Spinal cord (tissue), 10 donors: ENCODE data around the gene LYZL1. TPM values are rescaled to one million over a fixed set of nuclear protein-coding genes. Genes with fewer than 3 reads are reported as not detected.
"Not testable (repeated sequence)": the region's sequence is repeated elsewhere in the genome, so short reads cannot be mapped to it uniquely, and the experiment has no call there.

Source experiments
- DNase-seq, 6 donors: peaks; one replicate each; pipeline versions ENCODE4 v3.0.0 to v3.0.0-alpha.2; 2013 to 2015; ENCODE audit warnings: low spot score in 6 of 6, low read depth in 4 of 6
- H3K27ac ChIP-seq: one replicate; pipeline ENCODE4 v1.5.1; 2013; ENCODE audit warnings: low read depth, low read length, control low read depth
- H3K27me3 ChIP-seq: one replicate; pipeline ENCODE4 v1.6.1; 2013; ENCODE audit warnings: low read length; ENCODE audit not compliant: control insufficient read depth, insufficient read depth
- H3K36me3 ChIP-seq: one replicate; pipeline ENCODE4 v1.6.1; 2013; ENCODE audit warnings: low read length; ENCODE audit not compliant: control insufficient read depth, insufficient read depth
- H3K4me1 ChIP-seq: one replicate; pipeline ENCODE4 v1.6.1; 2013; ENCODE audit warnings: low read length; ENCODE audit not compliant: control insufficient read depth, insufficient read depth
- H3K4me3 ChIP-seq: one replicate; pipeline ENCODE4 v1.5.1; 2013; ENCODE audit warnings: low read depth, low read length, control low read depth
- H3K9me3 ChIP-seq: one replicate; pipeline ENCODE4 v1.6.1; 2013; ENCODE audit warnings: low read length; ENCODE audit not compliant: control insufficient read depth, insufficient read depth
- WGBS: methylation state at CpG from one replicate; pipeline ENCODE4 v1.1.5; 2013; ENCODE audit warnings: missing lambda C conversion rate; ENCODE audit not compliant: insufficient coverage; 5-methylcytosine and 5-hydroxymethylcytosine counted together
- polyA plus RNA-seq, 2 donors: library from polyadenylated mRNA; unstranded; fragments of 120-200 nt; gene quantifications; one replicate each; pipeline ENCODE4 v1.2.1, GENCODE V29; 2013; ENCODE audit not compliant: insufficient read length in 2 of 2
- total RNA-seq, 2 donors: library from RNA; depleted of rRNA in 1 of 2; stranded (reverse); fragments of 120-200 nt in 1 of 2; fragments of >200 nt in 1 of 2; gene quantifications; one replicate each; pipeline versions ENCODE4 v1.2.3 to v1.2.4, GENCODE V29; 2013 to 2014
- donor health status: healthy.

Gene LYZL1
- total and polyA plus RNA-seq, 4 donors, result not detected

GRCh38 chr10:29297678-29298077 lies 8.8 kb downstream of the LYZL1 start:
- H3K9me3 ChIP-seq, result peaks cover 17% of the 10 kb centered on the region

GRCh38 chr10:29301359-29301910 lies 12.6 kb downstream of the LYZL1 start:
- 100% methylated on average over 1 of the region's 1 CpG for WGBS

More at GRCh38 chr10:29297678-29298077, 8.8 kb downstream of the LYZL1 start:
- H3K36me3 ChIP-seq, result no peaks in the 10 kb centered on the region
- no peak overlapping the region for H3K4me3 ChIP-seq
- H3K27me3 ChIP-seq, result no peaks in the 10 kb centered on the region
- no peak overlapping the region for H3K27ac ChIP-seq
- WGBS, result no CpG with 5 or more reads among the region's 1 CpG
- H3K4me1 ChIP-seq, result no peaks in the 10 kb centered on the region
- DNase-seq, result no peak

DNA sequence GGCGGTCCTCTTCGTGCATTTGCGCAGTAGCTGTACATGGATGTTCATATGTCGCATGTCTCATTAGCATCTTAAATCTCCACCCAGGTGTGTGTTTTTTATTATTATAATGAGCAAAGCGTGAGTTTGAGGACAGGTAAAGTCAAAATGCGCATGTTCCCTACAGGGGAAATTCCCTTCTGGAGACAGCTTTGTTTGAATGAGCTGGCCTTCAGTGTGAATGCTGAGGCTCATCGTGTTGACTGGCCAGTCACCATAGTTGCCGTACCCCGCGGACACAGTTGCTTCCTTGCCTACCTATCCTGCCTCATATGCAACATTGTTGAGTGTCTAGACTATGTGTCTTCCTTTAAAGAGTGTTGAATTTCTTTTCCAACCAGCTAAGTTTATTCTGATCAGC lies 13.6 kb downstream of the LYZL1 start:
- no peaks in the 10 kb centered on the region for H3K36me3 ChIP-seq
- no peak overlapping the region for H3K4me3 ChIP-seq
- H3K9me3 ChIP-seq, result peaks cover 14% of the 10 kb centered on the region
- H3K27ac ChIP-seq, result no peak overlapping the region
- no peak for DNase-seq
- peaks cover 4% of the 10 kb centered on the region for H3K27me3 ChIP-seq
- H3K4me1 ChIP-seq, result no peaks in the 10 kb centered on the region
- WGBS, result 89% methylated on average over 3 of the region's 10 CpGs

More at GRCh38 chr10:29301359-29301910, 12.6 kb downstream of the LYZL1 start:
- H3K4me3 ChIP-seq, result no peak overlapping the region
- no peak for DNase-seq
- H3K36me3 ChIP-seq, result no peaks in the 10 kb centered on the region
- peaks cover 4% of the 10 kb centered on the region for H3K27me3 ChIP-seq
- H3K27ac ChIP-seq, result no peak overlapping the region
- peaks cover 16% of the 10 kb centered on the region for H3K9me3 ChIP-seq
- H3K4me1 ChIP-seq, result no peaks in the 10 kb centered on the region

GRCh38 chr10:29304264-29304994 lies 15.6 kb downstream of the LYZL1 start:
- H3K36me3 ChIP-seq, result no peaks in the 10 kb centered on the region
- no peak overlapping the region for H3K27ac ChIP-seq
- H3K27me3 ChIP-seq, result peaks cover 4% of the 10 kb centered on the region
- DNase-seq, result peak; percentile 79 to 97 (median 86)
- 21% methylated on average over 3 of the region's 6 CpGs for WGBS
- H3K4me1 ChIP-seq, result no peaks in the 10 kb centered on the region
- H3K4me3 ChIP-seq, result no peak overlapping the region
- H3K9me3 ChIP-seq, result peaks cover 10% of the 10 kb centered on the region

- no peaks in the 10 kb centered on the region for H3K4me1 ChIP-seq
- H3K36me3 ChIP-seq, result no peaks in the 10 kb centered on the region
- DNase-seq, result no peak
- peaks cover 6% of the 10 kb centered on the region for H3K27me3 ChIP-seq
- no peak overlapping the region for H3K27ac ChIP-seq
- no peak overlapping the region for H3K4me3 ChIP-seq
- WGBS, result no CpG with 5 or more reads among the region's 2 CpGs
- H3K9me3 ChIP-seq, result peaks cover 10% of the 10 kb centered on the region
These were observed 16.1 kb downstream of the LYZL1 start for GRCh38 chr10:29304995-29305335.

DNA sequence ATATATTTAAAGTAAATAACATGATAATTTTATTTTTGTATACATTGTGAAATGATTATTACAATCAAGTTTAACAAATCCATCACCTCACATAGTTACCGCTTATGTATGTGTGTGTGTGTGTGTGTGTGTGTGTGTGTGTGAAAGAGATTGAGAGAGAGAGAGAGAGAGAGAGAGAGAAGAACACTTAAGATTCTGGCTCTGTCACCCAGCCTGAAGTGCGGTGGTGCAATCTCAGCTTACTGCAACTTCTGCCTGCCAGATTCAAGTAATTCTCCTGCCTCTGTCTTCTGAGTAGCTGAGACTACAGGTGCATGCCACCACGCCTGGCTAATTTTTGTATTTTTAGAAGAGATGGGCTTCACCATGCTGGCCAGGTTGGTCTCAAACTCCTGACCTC lies 17.8 kb downstream of the LYZL1 start:
- Histone ChIP-seq H3K36me3 (no peaks in the 10 kb centered on the region), H3K9me3 (peaks cover 6% of the 10 kb centered on the region), H3K4me3 (no peak overlapping the region), H3K4me1 (no peaks in the 10 kb centered on the region), H3K27ac (no peak overlapping the region), H3K27me3 (peaks cover 6% of the 10 kb centered on the region)
- no peak for DNase-seq
- WGBS, result 86% methylated on average over 2 of the region's 3 CpGs

DNA sequence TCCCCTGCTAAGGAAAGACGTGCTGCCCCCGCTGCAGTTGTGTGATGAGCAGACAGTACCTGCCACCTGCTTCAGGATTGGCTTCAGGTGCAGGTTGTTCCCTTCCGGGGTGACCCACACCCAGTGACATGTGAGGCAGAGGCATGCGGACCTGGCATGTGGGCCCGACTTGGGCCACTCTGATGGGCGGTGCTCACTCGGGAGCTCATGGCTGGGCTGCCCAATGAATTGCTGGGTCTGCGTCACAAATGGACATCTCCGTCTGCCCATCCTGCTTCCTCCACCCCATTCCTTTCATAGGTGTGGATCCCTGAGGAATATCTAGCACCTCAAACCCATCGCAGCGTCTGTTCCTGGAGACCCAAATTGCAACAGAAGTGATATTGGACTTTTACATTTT lies 19.3 kb downstream of the LYZL1 start:
- WGBS, result 83% methylated on average over 9 of the region's 11 CpGs
- H3K36me3 ChIP-seq, DNase-seq, H3K27me3 ChIP-seq, H3K9me3 ChIP-seq, H3K4me1 ChIP-seq, H3K27ac ChIP-seq, H3K4me3 ChIP-seq: not testable (repeated sequence)

DNA sequence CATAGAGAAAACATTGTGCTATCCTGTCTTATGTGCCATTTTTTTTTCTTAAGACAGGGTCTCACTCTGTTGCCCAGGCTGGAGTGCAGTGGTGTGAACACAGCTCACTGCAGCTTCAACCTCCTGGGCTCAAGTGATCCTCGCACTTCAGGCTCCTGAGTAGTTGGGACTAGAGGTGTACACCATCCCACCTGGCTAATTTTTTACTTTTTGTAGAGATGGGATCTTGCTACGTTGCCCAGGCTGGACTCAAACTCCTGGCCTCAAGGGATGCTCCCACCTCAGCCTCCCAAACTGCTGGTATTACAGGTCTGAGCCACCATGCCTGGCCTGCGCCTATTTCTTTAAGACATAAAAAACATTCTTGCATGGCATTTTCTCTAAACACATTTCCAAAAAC lies 20.6 kb downstream of the LYZL1 start:
- H3K27ac ChIP-seq, result no peak overlapping the region
- no peaks in the 10 kb centered on the region for H3K36me3 ChIP-seq
- H3K27me3 ChIP-seq, result peaks cover 6% of the 10 kb centered on the region
- WGBS, result 100% methylated on average over 1 of the region's 3 CpGs
- H3K9me3 ChIP-seq, result no peaks in the 10 kb centered on the region
- no peaks in the 10 kb centered on the region for H3K4me1 ChIP-seq
- DNase-seq, result no peak
- H3K4me3 ChIP-seq, result no peak overlapping the region

GRCh38 chr10:29310463-29310862 lies 21.6 kb downstream of the LYZL1 start:
- not testable (repeated sequence) for H3K4me3 ChIP-seq, H3K9me3 ChIP-seq, H3K27me3 ChIP-seq, DNase-seq, H3K36me3 ChIP-seq, H3K27ac ChIP-seq, H3K4me1 ChIP-seq
- 79% methylated on average over 7 of the region's 7 CpGs for WGBS

DNA sequence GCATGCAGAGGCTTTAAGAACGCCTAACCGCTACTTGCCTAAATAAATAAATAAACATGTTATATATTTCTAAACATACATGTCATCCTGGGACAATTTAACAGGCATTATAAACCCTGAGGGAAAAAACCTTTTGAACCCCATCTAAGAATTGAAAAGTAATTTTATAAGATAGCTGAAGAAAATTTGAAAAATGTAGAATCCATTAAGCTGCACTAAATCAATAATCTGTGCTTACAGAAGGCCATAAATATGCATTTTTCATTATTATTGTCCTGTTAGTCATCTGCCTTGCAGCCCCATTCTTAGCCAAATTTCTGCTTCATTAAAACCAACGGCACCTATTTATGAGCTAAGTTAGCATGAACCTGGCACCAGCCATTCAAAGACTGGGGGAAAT lies 24.2 kb downstream of the LYZL1 start:
- no peak for DNase-seq
- no CpG with 5 or more reads among the region's 3 CpGs for WGBS
- Histone ChIP-seq H3K27me3 (peaks cover 2% of the 10 kb centered on the region), H3K27ac (no peak overlapping the region), H3K9me3 (no peaks in the 10 kb centered on the region), H3K4me1 (no peaks in the 10 kb centered on the region), H3K36me3 (no peaks in the 10 kb centered on the region), H3K4me3 (no peak overlapping the region)
